KOPT-K1 (cell line): Measurements from ENCODE around the gene GFOD1.

Source experiments
- H3K27ac ChIP-seq: fragments of 200-600 bp; sonication (generic); 2 replicates; pipeline ENCODE4 v1.5.1; 2016; ENCODE audit warnings: antibody characterized with exemption, mild to moderate bottlenecking, low read depth, low read length; ENCODE audit not compliant: poor library complexity, severe bottlenecking
- H3K36me3 ChIP-seq: fragments of 200-600 bp; sonication (generic); 2 replicates; pipeline ENCODE4 v1.5.1; 2017; ENCODE audit warnings: antibody characterized with exemption, mild to moderate bottlenecking, low read length, moderate library complexity; ENCODE audit not compliant: insufficient read depth
- H3K9me3 ChIP-seq: fragments of 200-600 bp; sonication (generic); 2 replicates; pipeline ENCODE4 v1.5.1; 2017; ENCODE audit warnings: antibody characterized with exemption, low read length, mild to moderate bottlenecking; ENCODE audit not compliant: insufficient read depth, poor library complexity, severe bottlenecking

Gene GFOD1

DNA sequence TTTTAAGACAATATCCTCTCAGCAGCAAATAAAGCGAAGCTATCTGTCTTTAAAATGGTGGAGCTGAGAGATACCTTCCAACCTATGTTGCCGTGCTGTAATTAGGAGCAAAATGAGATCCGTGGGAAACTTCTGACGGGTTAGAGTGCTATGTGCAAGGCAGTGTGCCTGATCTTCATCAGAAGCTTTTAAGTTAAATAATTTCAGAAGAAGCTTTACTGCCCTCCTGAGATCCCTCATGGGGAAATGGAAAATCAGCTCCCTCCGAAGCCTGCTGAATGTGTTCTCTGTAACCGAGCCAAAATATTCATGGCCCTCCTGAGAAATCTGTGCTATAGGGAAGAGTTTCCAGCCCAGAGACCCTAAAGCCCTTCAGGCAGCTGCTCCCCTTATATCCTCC, 115.3 kb downstream of the GFOD1 start:
- H3K27ac ChIP-seq, result no peak overlapping the region
- no peaks in the 10 kb centered on the region for H3K36me3 ChIP-seq
- H3K9me3 ChIP-seq, result no peaks in the 10 kb centered on the region

DNA sequence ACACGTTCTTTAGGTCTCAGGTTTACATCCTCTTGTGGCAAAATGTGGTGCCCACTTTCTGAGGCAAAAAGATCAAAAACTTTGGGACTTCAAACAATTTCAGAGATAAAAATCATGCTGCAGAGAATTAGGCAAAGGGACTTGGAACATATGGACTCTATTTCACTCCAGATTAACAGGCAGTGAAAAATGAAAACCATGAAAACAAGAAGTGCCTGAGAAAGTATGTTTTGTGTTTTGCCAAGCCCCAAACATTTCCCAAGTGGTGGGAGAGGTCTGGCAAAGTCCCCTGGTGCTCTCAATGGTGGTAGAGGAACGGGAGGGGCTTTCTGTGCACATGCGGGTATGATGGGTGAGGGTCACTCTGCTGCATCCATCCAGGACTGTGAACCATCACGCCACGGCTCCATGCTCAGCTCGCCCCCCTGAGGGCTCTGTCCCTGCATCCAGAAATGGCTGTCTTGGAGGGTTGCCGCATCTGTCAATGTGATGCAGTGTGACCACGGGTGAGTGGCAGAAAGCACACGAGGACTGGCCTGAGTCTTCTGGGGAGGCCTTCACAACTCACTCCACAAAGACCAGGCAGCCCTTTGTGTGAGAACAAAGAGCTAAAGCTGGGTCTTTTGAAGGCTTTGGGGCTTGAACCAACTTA, 115.9 kb downstream of the GFOD1 start:
- Histone ChIP-seq H3K9me3 (no peaks in the 10 kb centered on the region), H3K36me3 (no peaks in the 10 kb centered on the region), H3K27ac (no peak overlapping the region)

DNA sequence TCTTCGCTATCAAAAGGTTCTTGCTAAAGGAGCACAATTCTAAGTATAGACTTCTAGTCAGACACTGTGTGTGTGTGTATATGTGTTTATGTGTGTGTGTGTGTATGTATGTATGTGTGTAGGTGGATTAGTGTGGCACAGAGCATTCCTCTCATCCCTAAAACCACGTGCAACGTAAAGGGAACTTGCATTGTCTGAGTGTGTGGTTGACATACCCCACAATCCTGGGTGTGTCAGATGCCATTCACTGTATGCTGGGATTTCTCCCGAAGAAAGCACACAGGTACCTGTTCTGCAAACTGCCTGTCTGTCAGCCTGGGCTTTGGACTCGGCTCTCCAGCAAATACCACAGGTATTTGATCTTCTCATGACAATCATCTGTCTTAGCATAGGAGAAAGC, 116.8 kb downstream of the GFOD1 start:
- Histone ChIP-seq H3K9me3 (no peaks in the 10 kb centered on the region), H3K27ac (no peak overlapping the region), H3K36me3 (no peaks in the 10 kb centered on the region)

DNA sequence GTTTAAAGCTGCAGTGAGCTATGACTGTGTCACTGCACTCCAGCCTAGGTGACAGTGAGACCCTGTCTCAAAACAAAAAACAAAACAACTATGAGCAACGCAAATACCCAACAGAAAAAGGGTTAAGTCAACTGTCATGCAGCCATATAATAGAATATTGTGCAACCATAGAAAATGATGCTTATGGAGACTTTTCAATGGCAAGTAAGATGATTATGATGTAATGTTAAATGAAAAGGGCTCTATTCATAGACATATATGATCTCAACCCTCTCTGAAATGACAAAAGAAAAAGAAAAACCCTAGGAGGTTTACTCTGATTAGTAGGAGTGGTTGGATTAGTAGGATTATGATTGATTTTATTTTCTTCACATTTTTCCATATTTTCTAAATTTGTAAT, 117.8 kb downstream of the GFOD1 start:
- H3K36me3 ChIP-seq, result no peaks in the 10 kb centered on the region

DNA sequence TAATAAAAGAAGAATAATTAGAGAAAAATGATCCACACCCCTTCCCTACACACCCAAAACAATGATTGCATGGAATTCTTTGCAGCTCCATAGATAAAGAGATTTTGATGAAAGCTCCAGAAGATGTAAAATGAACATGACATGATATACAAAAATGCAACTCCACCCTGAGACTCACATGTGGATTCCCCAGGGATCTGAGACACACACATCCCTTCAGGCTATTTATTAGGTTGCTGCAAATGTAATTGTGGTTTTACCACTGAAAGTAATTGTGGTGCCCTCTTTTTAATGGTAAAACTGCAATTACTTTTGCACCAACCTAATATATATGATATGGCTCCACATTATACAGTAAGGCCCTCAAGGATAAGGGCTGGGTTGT, 118.7 kb downstream of the GFOD1 start:
- no peaks in the 10 kb centered on the region for H3K36me3 ChIP-seq

More for the DNA sequence above, 117.8 kb downstream of the GFOD1 start:
- Histone ChIP-seq H3K9me3 (no peaks in the 10 kb centered on the region), H3K27ac (no peak overlapping the region)

DNA sequence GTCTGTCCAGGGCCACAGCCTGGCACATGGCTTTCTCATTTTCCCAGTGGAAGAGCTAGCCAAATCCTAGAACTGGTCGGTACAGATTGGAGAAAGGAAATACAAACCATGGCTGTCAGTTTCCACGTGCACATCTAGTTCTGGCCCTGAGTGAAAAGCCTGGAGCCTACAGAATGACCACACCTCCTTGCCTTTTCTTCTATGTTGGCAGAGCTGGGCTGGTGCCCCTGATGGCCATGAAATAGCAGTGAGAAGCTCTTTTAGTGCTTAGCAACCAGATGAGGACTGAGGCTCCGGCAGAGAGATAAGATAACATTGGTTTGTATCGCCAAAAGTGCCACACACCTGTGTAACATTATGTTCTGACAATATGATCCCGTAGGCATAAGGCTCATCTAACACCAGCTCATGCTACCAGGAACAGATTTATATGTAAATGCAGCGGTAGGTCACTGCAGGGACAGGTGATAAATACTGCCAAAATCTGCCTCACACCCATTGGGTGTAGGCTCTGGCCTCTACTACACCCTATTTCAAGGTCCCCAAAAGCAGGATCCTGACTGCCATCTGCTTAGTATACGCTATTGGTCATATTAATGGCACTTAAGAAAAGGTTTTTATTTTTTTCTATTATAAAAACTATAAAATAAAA, 119.2 kb downstream of the GFOD1 start:
- no peak overlapping the region for H3K27ac ChIP-seq
- H3K9me3 ChIP-seq, result no peaks in the 10 kb centered on the region
- no peaks in the 10 kb centered on the region for H3K36me3 ChIP-seq

More for the DNA sequence above, 118.7 kb downstream of the GFOD1 start:
- no peaks in the 10 kb centered on the region for H3K9me3 ChIP-seq
- H3K27ac ChIP-seq, result no peak overlapping the region

DNA sequence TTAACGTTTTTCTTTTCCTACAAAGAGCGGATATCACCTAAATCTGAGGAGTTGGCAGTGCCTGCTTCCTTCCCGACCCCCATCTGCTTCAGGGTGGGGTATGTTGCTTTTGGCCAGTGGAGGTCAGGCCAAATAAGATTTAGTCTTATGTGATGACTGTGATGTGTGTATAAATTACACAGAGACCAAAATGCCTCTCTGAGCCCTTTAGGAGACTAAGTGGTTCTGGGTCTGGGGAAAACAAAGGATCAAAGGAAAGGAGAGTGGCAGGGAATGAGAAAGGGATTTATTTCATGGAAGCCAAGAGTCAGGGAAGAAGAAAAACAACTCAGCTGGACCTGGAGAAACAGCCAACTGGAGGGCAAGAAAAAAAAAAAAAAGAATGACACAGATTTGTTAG, 120.0 kb downstream of the GFOD1 start:
- Histone ChIP-seq H3K36me3 (no peaks in the 10 kb centered on the region), H3K27ac (no peak overlapping the region), H3K9me3 (no peaks in the 10 kb centered on the region)

DNA sequence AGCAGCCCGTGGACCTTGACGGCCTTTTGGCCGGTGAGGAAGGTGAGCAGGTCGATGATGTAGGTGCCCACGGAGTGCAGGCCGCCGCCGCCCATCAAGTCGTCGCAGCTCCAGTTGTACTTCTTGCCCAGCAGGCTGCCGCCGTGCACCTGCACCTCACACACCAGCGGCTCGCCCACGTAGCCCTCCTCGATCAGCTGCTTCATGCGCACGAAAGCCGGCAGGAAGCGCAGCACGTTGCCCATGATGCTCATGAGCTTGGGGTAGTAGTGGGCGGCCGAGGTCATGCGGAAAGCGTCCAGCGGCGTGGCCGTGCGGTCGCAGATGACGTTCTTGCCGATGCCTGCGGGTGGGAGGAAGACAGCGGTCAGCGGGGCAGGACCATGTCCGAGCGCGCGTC, 122.1 kb downstream of the GFOD1 start:
- Histone ChIP-seq H3K36me3 (no peaks in the 10 kb centered on the region), H3K27ac (no peak overlapping the region), H3K9me3 (no peaks in the 10 kb centered on the region)

DNA sequence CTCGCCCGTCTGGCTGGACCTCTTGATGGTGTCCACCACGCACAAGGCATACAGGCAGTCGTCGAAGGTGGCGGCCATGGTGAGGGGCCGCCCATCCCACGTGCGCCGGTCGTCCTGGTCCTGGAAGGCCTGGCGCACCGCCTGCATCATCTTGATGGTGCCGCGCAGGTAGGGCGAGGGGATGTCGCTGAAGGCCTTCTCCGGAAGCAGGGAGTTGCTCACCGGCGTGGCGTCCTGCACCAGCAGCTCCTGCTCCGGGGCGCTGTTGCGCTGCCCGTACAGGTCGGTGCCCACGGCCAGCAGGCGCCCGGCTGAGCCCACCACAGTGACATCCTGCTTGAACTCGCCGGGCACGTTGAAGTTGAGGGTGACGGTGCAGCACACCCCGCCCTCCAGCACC, 122.6 kb downstream of the GFOD1 start:
- H3K36me3 ChIP-seq, result no peaks in the 10 kb centered on the region
- H3K9me3 ChIP-seq, result no peaks in the 10 kb centered on the region
- no peak overlapping the region for H3K27ac ChIP-seq

DNA sequence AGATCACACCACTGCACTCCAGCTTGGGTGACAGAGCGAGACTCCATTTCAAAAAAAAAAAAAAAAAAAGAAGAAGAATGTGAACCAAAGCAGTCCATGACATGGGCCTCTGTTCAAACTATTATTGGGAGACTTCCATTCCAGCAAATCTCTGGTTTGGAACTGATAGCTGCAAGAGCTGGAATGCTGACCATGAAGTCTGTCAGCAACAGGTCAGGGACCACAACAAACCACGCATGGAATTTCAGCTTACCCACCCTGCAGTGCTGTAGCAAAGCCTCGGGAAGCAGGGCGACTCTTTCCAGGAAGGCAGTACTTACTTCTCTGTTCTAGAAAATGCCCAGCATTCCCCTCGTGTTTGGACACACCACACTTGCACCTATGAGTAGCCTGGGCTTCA, 125.0 kb downstream of the GFOD1 start:
- no peaks in the 10 kb centered on the region for H3K36me3 ChIP-seq
- no peaks in the 10 kb centered on the region for H3K9me3 ChIP-seq
- no peak overlapping the region for H3K27ac ChIP-seq

DNA sequence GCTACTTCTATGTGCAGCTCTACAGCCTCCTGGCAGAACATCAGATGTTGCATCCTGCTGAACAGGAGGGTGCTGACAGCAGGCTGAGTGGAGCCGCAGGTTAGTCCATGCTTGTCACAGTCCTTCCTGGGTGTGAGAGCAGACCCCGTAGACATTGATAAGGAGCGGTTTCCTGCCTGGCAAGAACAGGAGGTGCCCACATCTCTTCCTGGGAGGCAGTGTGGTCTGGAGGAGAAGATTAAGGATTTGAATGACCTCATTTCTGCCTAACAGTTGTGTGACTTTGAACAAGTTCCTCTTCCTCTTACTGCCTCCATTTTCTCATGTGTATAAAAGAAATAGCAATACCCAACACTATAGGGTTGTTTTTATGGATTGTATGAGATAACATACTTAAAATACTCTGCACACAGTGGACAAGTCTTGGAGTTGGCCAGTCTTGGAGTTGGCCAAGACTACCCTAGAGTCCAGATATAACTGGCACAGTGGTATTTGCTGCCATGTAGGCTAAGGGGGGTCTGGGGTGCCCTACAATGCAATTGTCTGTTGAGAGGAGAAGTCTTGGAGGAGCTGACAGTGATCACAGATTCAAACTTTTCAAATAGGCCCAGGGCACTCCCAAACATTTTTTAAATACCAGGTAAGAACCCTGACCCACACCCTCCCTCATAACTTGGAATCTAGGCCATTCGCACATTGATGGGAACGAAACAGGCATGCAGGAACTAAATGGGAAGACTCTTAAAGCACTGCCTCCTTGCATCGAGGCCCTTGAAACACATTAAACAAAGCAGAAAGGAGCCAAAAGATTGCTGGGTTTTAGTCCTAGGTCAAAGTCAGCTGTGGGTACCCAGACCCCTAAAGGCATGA, 126.5 kb downstream of the GFOD1 start:
- Histone ChIP-seq H3K36me3 (no peaks in the 10 kb centered on the region), H3K27ac (no peak overlapping the region), H3K9me3 (no peaks in the 10 kb centered on the region)

DNA sequence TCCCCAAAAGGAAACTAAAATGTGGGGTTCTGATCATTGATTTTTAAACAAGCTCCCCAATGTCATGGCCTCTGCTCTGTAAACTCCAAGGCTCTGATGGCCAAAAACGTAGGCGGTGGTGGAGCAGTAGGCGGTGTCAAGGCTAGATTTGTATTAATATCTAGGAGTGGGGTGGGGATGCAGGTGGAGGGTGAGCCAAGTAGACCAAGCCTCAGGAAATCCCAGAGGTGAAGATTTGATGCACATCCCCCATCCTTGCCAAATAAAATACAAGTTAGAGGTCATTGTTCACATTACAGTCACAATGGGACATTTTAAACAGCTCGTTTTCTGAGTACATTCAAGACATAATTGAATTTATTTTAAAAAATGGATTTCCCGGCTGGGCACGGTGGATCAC, 128.1 kb downstream of the GFOD1 start:
- Histone ChIP-seq H3K9me3 (no peaks in the 10 kb centered on the region), H3K27ac (no peak overlapping the region), H3K36me3 (no peaks in the 10 kb centered on the region)

DNA sequence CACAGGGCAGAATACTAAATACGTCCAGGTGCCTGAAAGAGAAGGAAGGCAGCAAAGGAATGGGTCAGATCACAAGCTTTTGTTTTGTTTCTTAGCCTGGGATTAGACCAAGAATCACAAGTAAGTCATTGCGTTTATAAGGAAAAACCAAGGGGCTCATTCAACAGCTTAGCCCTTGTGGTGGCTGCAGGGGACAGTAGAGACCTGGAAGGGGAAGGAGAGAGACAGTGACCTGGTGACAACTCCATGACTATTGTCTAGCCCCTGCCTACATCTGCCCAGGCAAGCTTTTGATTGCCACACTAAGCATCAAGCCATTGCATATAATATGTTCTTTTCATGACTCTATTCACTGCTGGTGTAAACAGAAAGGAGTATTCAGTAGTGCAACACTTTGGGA, 128.9 kb downstream of the GFOD1 start:
- Histone ChIP-seq H3K27ac (no peak overlapping the region), H3K9me3 (no peaks in the 10 kb centered on the region), H3K36me3 (no peaks in the 10 kb centered on the region)

DNA sequence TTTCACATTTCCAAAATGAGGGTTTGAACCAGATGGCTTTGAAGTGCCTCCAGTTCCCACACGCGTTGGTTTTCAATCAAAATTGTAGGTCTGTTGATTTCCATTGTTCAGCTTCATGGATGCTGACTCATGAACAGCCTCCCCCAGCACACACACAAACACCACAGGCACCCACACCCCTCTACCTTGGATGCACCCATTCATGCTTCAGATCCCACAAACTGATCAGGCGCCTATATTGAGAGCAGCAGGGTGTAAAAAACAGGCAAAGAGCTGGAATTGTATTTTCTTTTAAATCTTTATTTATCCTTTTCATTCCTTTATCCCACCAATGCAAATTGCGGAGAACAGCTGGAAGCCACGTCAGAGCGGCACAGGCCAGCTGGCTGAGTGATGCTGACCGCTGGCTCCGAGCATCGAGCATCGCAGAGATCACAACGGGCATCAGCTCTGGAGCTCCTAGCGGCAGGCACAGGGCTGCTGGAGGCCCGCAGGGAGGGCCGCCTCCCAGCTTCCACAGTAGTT, 129.8 kb downstream of the GFOD1 start:
- Histone ChIP-seq H3K36me3 (no peaks in the 10 kb centered on the region), H3K9me3 (no peaks in the 10 kb centered on the region), H3K27ac (no peak overlapping the region)

DNA sequence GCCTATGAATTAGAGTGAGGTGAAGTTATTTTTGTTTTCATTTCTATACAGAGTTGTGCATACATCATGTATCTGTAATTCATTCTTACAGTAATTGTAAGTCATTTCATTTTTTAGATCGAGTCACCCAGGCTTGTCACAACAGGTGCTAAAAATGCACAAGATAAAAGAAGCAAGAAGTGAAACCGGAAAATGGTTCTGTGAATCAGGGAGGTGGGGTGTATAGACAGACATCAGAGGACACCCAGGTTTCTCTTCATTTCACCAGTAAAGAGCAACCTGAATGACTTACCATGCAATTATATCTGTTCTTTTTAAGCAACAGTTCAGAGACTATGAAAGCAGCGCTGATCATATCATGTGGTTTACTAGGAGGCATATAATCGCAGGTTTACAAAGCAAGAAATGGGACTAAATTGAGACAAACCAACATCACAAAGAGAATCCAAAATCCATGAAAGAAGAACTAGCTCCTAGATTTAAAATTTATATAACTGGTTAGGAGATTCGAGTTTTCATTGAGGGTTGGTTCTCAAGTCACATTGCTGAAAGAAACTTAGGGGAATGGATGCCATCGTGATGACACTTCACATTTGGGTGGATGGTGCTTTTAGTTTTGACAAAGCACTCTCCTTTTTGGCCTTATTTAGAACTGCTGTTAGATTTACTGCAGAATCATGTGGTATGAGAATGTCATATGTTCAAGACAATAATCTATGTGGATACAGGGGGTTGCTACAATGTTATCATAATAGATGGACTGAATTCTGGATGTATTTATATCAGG, 131.2 kb downstream of the GFOD1 start:
- Histone ChIP-seq H3K27ac (peak overlapping the region; percentile 71), H3K36me3 (no peaks in the 10 kb centered on the region)

More for the DNA sequence above, 131.2 kb downstream of the GFOD1 start:
- H3K9me3 ChIP-seq, result no peaks in the 10 kb centered on the region
